ENCODE data around the gene NLRP3.
A peak's percentile ranks its signal among the peaks of the same experiment; 100 is the strongest.

NLRP3 gene

GRCh38 chr1:247435759-247436147 is 19.8 kb downstream of the NLRP3 start:
- DNase-seq (ENCODE audit: low spot score): no peak
- no peak for TF ChIP-seq CTCF (IDR thresholded peaks at IDR 0.05; ENCODE audit: borderline replicate concordance, control extremely low read depth, extremely low read depth, insufficient read depth, missing control alignments)
- in situ Hi-C loops (cut with MboI; ENCODE audit: low sequenced_read_pairs, unreplicated experiment): no loop called here

GRCh38 chr1:247437551-247438505 is 21.9 kb downstream of the NLRP3 start:
- TF ChIP-seq CTCF (IDR thresholded peaks at IDR 0.05; ENCODE audit: borderline replicate concordance, control extremely low read depth, extremely low read depth, insufficient read depth, missing control alignments): no peak
- DNase-seq (ENCODE audit: low spot score): no peak
- in situ Hi-C loops (cut with MboI; ENCODE audit: low sequenced_read_pairs, unreplicated experiment): no loop called here

- in situ Hi-C loops (cut with MboI; ENCODE audit: low sequenced_read_pairs, unreplicated experiment): no loop called here
- TF ChIP-seq CTCF (IDR thresholded peaks at IDR 0.05; ENCODE audit: borderline replicate concordance, control extremely low read depth, extremely low read depth, insufficient read depth, missing control alignments): no peak
Measured at GRCh38 chr1:247440001-247440620, 24.1 kb downstream of the NLRP3 start.

GRCh38 chr1:247441606-247442005 is 25.6 kb downstream of the NLRP3 start:
- no peak for DNase-seq (ENCODE audit: low spot score)
- TF ChIP-seq CTCF (IDR thresholded peaks at IDR 0.05; ENCODE audit: borderline replicate concordance, control extremely low read depth, extremely low read depth, insufficient read depth, missing control alignments): no peak
- in situ Hi-C loops (cut with MboI; ENCODE audit: low sequenced_read_pairs, unreplicated experiment): no loop called here

More at GRCh38 chr1:247440001-247440620, 24.1 kb downstream of the NLRP3 start:
- DNase-seq (ENCODE audit: low spot score): peak; percentile 79

- no peak for DNase-seq (ENCODE audit: low spot score)
- in situ Hi-C loops (cut with MboI; ENCODE audit: low sequenced_read_pairs, unreplicated experiment): no loop called here
- no peak for TF ChIP-seq CTCF (IDR thresholded peaks at IDR 0.05; ENCODE audit: borderline replicate concordance, control extremely low read depth, extremely low read depth, insufficient read depth, missing control alignments)
Measured at GRCh38 chr1:247442164-247442563, 26.2 kb downstream of the NLRP3 start.

- DNase-seq (ENCODE audit: low spot score): no peak
- TF ChIP-seq CTCF (IDR thresholded peaks at IDR 0.05; ENCODE audit: borderline replicate concordance, control extremely low read depth, extremely low read depth, insufficient read depth, missing control alignments): no peak
- in situ Hi-C loops (cut with MboI; ENCODE audit: low sequenced_read_pairs, unreplicated experiment): no loop called here
Measured at GRCh38 chr1:247443641-247444040, 27.7 kb downstream of the NLRP3 start.
